ENCODE data around the gene EVC2. TPM values are rescaled to one million over a fixed set of nuclear protein-coding genes. Genes with fewer than 3 reads are reported as not detected.

Gene EVC2
- total and polyA plus RNA-seq, 2 of the 13 experiments (the other 11 are each of a cell fraction or from before 2014, with no cell fraction given), result not detected

- CTCF ChIA-PET (ENCODE audit: low intra/inter-chr PET ratio, low total read pairs), result no interaction called here
These were observed 41.9 kb upstream of the EVC2 start for GRCh38 chr4:5750052-5750945.

GRCh38 chr4:5749568-5749967, 41.2 kb upstream of the EVC2 start:
- BruUV-seq (replicated peaks), result no TSS peak
- DNase-seq (ENCODE audit: low spot score), result no peak
- Histone ChIP-seq H3K36me3 (replicated peaks in 1 of 2; ENCODE audit: control insufficient read depth in 1 of 2, insufficient read depth in 2 of 2, low read length in 2 of 2) (peaks cover 6 to 25% of the 10 kb centered on the region in 2 experiments; a peak in 3 of 5 replicates), H2AFZ (ENCODE audit: low read length) (no peak overlapping the region), H3K9ac (ENCODE audit: insufficient read depth, low read depth, low read length) (no peak overlapping the region), H3K79me2 (ENCODE audit: insufficient read depth, low read length) (no peaks in the 10 kb centered on the region), H3K27me3 (ENCODE audit: control insufficient read depth in 1 of 2, insufficient read depth in 2 of 2, low read length in 2 of 2) (no peaks in the 10 kb centered on the region), H3K27ac (ENCODE audit: extremely low read length, insufficient read depth, low read length) (no peak overlapping the region), H4K20me1 (ENCODE audit: insufficient read depth, low read length) (no peaks in the 10 kb centered on the region), H3K4me3 (replicated peaks in 1 of 3; ENCODE audit: insufficient read depth in 1 of 3, low read depth in 2 of 3, low read length in 3 of 3) (no peak overlapping the region), H3K4me1 (ENCODE audit: insufficient read depth, low read length) (no peaks in the 10 kb centered on the region), H3K9me3 (ENCODE audit: low read length) (no peaks in the 10 kb centered on the region), H3K4me2 (ENCODE audit: low read depth, low read length) (no peak overlapping the region)
- no peak for TF ChIP-seq KDM2A (CRISPR knock-in tag; IDR thresholded peaks at IDR 0.05; ENCODE audit: borderline replicate concordance, low read depth)
- peak; percentile 19; the same call in 1 of the 2 replicates for TF ChIP-seq ZNF768 (CRISPR knock-in tag; IDR thresholded peaks at IDR 0.05)
- 70% methylated on average over 4 of the region's 9 CpGs for WGBS (ENCODE audit: low lambda C conversion rate)
- CTCF ChIA-PET (ENCODE audit: low intra/inter-chr PET ratio, low total read pairs), result no interaction called here
- POLR2A ChIA-PET, result no interaction called here
- intact Hi-C loops (cut with micrococcal nuclease; ENCODE audit: unreplicated experiment) (no loop called here), in situ Hi-C loops (cut with HindIII; ENCODE audit: extremely low pct_ligation_motif_present, low pct_unique_long_range_greater_than_20kb) (no loop called here)
- no peak for FAIRE-seq
- ATAC-seq, result no peak

More at GRCh38 chr4:5750052-5750945, 41.9 kb upstream of the EVC2 start:
- Histone ChIP-seq H3K4me3 (replicated peaks in 1 of 3; ENCODE audit: insufficient read depth in 1 of 3, low read depth in 2 of 3, low read length in 3 of 3) (no peak overlapping the region), H3K9ac (ENCODE audit: insufficient read depth, low read depth, low read length) (no peak overlapping the region), H3K36me3 (replicated peaks in 1 of 2; ENCODE audit: control insufficient read depth in 1 of 2, insufficient read depth in 2 of 2, low read length in 2 of 2) (peaks cover 9 to 26% of the 10 kb centered on the region in 2 experiments; a peak in 3 of 5 replicates), H4K20me1 (ENCODE audit: insufficient read depth, low read length) (no peaks in the 10 kb centered on the region), H2AFZ (ENCODE audit: low read length) (no peak overlapping the region), H3K9me3 (ENCODE audit: low read length) (no peaks in the 10 kb centered on the region), H3K79me2 (ENCODE audit: insufficient read depth, low read length) (no peaks in the 10 kb centered on the region), H3K27me3 (ENCODE audit: control insufficient read depth in 1 of 2, insufficient read depth in 2 of 2, low read length in 2 of 2) (no peaks in the 10 kb centered on the region), H3K4me2 (ENCODE audit: low read depth, low read length) (no peak overlapping the region), H3K27ac (ENCODE audit: extremely low read length, insufficient read depth, low read length) (no peak overlapping the region), H3K4me1 (ENCODE audit: insufficient read depth, low read length) (no peaks in the 10 kb centered on the region)
- BruUV-seq (replicated peaks), result no TSS peak
- DNase-seq (ENCODE audit: low spot score) (no peak), FAIRE-seq (no peak), ATAC-seq (no peak)
- no peak for TF ChIP-seq SKI (IDR thresholded peaks at IDR 0.05; ENCODE audit: partially characterized antibody)
- intact Hi-C loops (cut with micrococcal nuclease; ENCODE audit: unreplicated experiment) (no loop called here), in situ Hi-C loops (cut with HindIII; ENCODE audit: extremely low pct_ligation_motif_present, low pct_unique_long_range_greater_than_20kb) (no loop called here)
- 97% methylated on average over 10 of the region's 10 CpGs for WGBS (ENCODE audit: low lambda C conversion rate)
- POLR2A ChIA-PET, result no interaction called here
